Stimulated activated naive CD8-positive, alpha-beta T cell treated with anti-CD3 and anti-CD28 coated beads, Interleukin-15, amount 100 ng/mL, for 72 hours (primary cell): ENCODE results near the gene KRT26.
"Not testable (repeated sequence)": the region's sequence is repeated elsewhere in the genome, so short reads cannot be mapped to it uniquely, and the experiment has no call there.

Experiments used
- ATAC-seq: fragments of 150-1000 bp; cut with Tn5 transposase; 2 replicates; pipeline ENCODE4 v1.10.0; 2021; ENCODE audit warnings: mild to moderate bottlenecking, moderate library complexity
- DNase-seq, 2 donors: peaks; one replicate each; pipeline ENCODE4 v3.0.0; 2021 to 2022
- H3K27ac Mint-ChIP-seq, 2 donors: one replicate each; pipeline ENCODE4 v1.8.0; 2022; ENCODE audit warnings: mild to moderate bottlenecking in 2 of 2, mixed read lengths in 2 of 2, moderate library complexity in 2 of 2
- H3K27me3 Mint-ChIP-seq: one replicate; pipeline ENCODE4 v1.8.0; 2022; ENCODE audit warnings: mixed read lengths
- H3K4me1 Mint-ChIP-seq: one replicate; pipeline ENCODE4 v1.8.0; 2022; ENCODE audit warnings: mild to moderate bottlenecking, mixed read lengths
- H3K4me3 Mint-ChIP-seq, 2 donors: one replicate each; pipeline ENCODE4 v1.8.0; 2022; ENCODE audit warnings: mild to moderate bottlenecking in 2 of 2, mixed read lengths in 2 of 2, moderate library complexity in 1 of 2
- H3K9me3 Mint-ChIP-seq, 2 donors: one replicate each; pipeline ENCODE4 v1.8.0; 2022; ENCODE audit warnings: mixed read lengths in 2 of 2

Gene KRT26

DNA sequence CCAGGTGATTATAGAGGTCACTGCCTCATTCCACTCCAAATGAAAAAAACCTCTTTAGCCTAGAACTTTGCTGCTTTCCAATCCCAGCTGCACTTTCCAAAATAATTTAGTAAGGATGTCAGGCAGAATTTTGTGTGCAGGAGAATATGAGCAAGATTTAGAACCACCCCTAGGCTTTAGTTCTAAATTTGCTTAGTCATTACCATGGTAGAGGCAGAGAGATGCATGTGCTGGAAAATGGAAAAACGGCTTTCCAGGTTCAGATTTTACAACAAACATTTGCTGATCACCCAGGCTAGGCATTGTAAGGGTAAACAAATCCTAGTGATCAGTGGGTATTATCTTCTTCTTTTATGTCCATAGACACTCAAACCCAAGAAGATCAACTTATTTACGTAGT, 6.3 kb downstream of the KRT26 start:
- Mint-ChIP-seq H3K9me3 (peaks cover 25 to 27% of the 10 kb centered on the region in 2 donors), H3K4me3 (no peak overlapping the region), H3K4me1 (no peaks in the 10 kb centered on the region), H3K27ac (no peak overlapping the region), H3K27me3 (peaks cover 15% of the 10 kb centered on the region)
- no peak for DNase-seq
- no peak for ATAC-seq

DNA sequence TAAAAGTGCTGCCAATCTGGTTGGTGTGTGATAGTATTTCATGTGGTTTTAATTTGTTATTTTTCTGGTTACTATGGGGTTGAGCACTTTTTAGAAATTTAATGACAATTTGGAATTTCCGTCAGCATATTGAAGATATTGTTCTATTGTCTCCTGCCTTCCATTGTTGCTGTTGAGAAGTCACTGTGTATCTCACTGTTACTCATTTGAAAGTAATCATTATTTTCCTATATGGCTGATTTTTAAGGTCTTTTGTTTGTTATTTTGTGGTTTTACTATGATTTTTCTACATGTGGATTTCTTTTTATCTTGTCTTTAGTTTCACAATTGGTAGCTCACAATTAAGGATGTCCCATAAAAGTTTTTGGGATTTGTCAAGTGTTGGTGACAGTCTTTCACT, 8.2 kb downstream of the KRT26 start:
- H3K27me3 Mint-ChIP-seq = peaks cover 7% of the 10 kb centered on the region

DNA sequence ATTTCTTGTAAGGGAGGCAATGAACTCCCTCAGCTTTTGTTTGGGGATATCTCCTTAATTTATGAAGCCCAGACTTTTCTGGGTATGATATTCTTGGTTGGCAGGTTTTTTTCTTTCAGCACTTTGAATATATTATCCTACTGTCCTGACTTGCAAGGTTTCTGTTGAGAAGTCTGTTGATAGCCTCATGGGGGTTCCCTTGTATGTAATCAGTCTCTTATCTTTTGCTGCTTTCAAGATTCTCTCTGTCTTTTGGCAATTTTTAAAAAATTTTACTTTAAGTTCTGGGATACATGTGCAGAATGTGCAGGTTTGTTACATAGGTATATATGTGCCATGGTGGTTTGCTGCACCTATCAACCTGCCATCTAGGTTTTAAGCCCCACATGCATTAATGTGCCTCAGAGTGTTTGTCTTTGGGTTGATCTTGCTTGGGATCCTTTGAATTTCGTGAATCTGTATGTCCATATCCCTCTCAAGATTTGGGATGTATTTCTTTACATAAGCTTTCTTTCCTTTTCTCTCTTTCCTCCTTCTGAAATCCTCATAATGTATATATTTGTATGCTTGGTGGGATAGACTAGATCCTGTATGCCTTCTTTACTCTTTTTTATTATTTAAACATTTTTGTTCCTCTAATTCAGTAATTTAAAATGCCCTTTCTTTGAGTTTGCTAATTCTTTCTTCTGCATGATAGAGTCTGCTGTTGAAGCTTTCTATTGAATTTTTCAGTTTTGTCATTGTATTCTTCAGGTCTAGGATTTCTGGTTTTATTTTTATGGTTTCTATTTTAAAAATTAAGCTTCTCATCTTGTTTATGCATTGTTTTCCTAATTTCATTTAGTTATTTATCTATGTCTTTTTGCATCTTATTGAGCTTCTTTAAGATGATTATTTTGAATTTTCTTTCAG, 11.6 kb downstream of the KRT26 start:
- DNase-seq (no peak), ATAC-seq (no peak)
- no peak overlapping the region for H3K4me3 Mint-ChIP-seq
- no peak overlapping the region for H3K27ac Mint-ChIP-seq
- no peaks in the 10 kb centered on the region for H3K4me1 Mint-ChIP-seq
- H3K9me3 Mint-ChIP-seq = peaks cover 45 to 51% of the 10 kb centered on the region in 2 donors
- peaks cover 7% of the 10 kb centered on the region for H3K27me3 Mint-ChIP-seq

More for the DNA sequence above, 8.2 kb downstream of the KRT26 start:
- no peak for ATAC-seq
- H3K4me3 Mint-ChIP-seq = no peak overlapping the region
- H3K9me3 Mint-ChIP-seq = peaks cover 40 to 45% of the 10 kb centered on the region in 2 donors
- no peaks in the 10 kb centered on the region for H3K4me1 Mint-ChIP-seq
- no peak overlapping the region for H3K27ac Mint-ChIP-seq
- no peak for DNase-seq

DNA sequence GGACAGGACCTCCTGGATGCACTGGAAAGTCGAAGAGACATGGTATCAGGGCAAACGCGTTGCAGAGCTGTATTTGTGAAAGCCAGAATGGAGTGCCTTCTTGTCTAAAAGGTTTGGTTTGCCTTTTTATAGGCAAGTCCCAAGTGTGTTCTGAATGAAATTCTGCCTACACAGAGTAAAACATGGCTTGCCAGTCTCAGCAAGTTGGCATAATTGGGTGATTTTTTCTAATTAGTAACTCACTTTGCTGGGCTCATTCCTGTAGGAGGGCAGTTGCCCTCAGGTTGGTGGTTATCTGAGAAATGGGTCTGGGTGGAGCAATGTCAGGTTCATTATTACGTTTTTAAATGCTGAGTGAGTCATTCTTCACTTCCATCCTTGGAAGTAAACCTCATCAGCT, 16.8 kb downstream of the KRT26 start, which contains the start of gene KRT25:
Gene KRT25, minus strand, starts transcription at position 101 of the 400 bp plus-strand sequence. Its CDS starts 60 bp downstream, at position 41.
- DNase-seq (no peak), ATAC-seq (no peak)
- Mint-ChIP-seq H3K27ac (peak within 1 kb of the TSS in 1 of 2 donors; percentile 79), H3K4me1 (no peaks in the 10 kb centered on the region), H3K27me3 (no peaks in the 10 kb centered on the region), H3K4me3 (no peak within 1 kb of the TSS), H3K9me3 (peaks cover 13 to 22% of the 10 kb centered on the region in 2 donors)

DNA sequence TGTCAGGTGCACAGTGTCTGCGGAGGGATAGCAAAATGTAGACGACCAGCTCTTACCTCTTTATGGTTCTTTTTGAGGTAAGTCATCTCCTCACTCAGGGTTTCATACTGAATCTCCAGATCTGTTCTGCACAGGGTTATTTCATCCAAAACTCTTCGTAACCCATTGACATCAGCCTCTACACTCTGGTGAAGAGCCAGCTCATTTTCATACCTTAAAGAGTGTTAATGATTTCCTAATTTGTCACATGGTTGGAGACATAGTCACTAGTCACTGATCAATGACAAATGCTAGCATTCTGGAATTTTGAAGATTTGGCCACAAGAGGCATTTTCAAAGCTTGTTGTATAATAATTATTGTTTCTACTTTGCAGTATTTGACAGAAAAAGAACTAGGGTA, 18.2 kb downstream of the KRT26 start:
- H3K27me3 Mint-ChIP-seq = peaks cover 11% of the 10 kb centered on the region
- no peaks in the 10 kb centered on the region for H3K4me1 Mint-ChIP-seq
- DNase-seq (no peak), ATAC-seq (no peak)
- no peak overlapping the region for H3K4me3 Mint-ChIP-seq
- peaks cover 0 to 12% of the 10 kb centered on the region in 2 donors for H3K9me3 Mint-ChIP-seq
- no peak overlapping the region for H3K27ac Mint-ChIP-seq

DNA sequence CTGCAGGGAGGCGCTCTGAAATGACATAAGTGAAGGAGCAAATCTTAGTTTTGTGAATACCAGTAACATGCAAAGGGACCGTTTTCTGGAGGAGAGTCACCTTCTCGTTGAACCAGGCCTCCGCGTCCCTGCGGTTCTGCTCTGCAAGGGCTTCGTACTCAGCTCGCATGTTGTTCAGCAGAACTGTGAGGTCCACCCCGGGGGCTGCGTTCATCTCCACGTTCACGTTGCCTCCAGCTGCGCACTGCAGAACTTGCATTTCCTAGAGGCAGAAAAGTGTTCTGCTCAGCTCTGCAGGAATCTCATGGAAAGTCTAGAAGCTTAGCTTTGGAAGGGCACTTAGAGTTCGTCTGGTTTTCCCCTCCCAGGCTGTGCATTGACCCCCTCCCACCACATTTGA, 20.9 kb downstream of the KRT26 start:
- Mint-ChIP-seq H3K4me1 (no peaks in the 10 kb centered on the region), H3K4me3 (no peak overlapping the region), H3K27me3 (peaks cover 21% of the 10 kb centered on the region), H3K27ac (no peak overlapping the region), H3K9me3 (no peaks in the 10 kb centered on the region)
- DNase-seq (no peak), ATAC-seq (no peak)

DNA sequence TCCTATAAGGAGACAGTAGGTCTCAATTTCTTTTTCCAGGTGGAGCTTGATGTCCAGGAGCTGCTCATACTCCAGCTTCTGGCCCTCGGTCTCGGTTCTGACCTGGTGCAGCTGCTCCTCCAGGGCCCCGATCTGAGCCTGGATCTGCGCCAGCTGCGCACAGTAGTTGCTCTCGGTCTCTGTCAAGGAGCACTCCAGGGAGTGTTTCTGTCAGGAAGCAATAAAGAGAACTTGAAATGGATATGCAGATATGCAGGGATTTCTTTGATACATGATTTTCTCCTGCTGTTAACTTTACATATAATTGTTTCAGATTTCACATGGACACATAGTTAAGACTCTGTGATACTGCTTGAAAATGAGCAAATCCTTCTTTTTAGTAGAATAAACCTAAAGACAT, 21.6 kb downstream of the KRT26 start:
- H3K27ac Mint-ChIP-seq = no peak overlapping the region
- DNase-seq (no peak), ATAC-seq (no peak)
- H3K27me3 Mint-ChIP-seq = peaks cover 28% of the 10 kb centered on the region
- H3K4me1 Mint-ChIP-seq = no peaks in the 10 kb centered on the region
- H3K9me3 Mint-ChIP-seq = no peaks in the 10 kb centered on the region
- H3K4me3 Mint-ChIP-seq = no peak overlapping the region

DNA sequence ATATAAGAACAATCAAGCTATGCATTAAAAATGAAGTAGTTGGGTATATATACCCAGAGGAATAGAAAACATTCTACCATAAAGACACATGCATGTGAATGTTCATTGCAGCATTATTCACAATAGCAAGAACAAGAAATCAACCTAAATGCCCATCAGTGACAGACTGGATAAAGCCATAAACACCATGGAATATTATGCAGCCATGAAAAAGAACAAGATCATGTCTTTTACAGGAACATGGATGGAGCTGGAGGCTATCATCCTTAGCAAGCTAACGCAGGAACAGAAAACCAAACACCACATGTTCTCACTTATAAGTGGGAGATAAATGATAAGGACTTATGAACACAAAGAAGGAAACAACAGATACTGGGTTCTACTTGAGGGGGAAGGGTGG, 23.3 kb downstream of the KRT26 start:
- ATAC-seq, H3K9me3 Mint-ChIP-seq, H3K4me3 Mint-ChIP-seq, H3K4me1 Mint-ChIP-seq, H3K27ac Mint-ChIP-seq, DNase-seq: not testable (repeated sequence)
- H3K27me3 Mint-ChIP-seq = peaks cover 41% of the 10 kb centered on the region

DNA sequence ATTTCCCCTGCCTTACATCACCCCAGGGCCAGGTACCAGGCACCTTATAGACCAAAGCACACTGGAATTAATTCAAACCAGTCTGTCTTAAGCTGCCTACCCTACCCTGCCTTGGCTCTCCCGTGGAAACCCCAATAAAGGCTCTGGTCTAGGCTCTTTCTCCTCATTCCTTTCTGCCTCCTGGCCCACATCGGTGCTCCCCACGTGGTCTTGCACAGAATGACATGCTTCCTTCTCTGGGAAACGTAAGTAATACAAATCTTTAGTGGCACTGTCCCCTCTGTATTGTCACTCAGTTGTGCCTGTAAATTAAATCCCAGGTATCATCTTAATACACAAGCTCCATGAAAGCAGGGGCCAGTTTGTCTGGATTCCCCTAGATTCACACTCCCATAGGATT, 33.4 kb downstream of the KRT26 start:
- Mint-ChIP-seq H3K27me3 (peaks cover 54% of the 10 kb centered on the region), H3K27ac (no peak overlapping the region), H3K9me3 (peaks cover 5 to 8% of the 10 kb centered on the region in 2 donors), H3K4me3 (no peak overlapping the region), H3K4me1 (no peaks in the 10 kb centered on the region)
- DNase-seq (no peak), ATAC-seq (no peak)

DNA sequence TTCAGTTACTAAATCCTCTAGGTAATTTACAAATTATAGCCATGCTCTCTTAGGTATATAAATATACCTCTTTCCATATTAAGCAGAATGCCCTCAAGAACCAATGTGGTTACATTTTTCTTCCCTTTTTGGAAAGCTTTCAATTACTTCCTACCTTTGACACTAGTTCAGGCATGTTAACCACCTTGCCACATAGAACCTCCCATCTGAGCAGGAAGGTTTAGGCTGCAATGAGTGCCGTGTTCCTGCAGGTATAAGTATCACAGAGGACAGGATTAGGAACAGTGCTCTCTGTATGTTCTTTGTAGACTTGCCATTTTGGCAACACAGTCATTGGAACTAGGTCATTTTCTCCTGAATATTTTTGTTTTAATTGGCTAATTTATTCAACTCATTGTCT, 37.0 kb downstream of the KRT26 start:
- ATAC-seq (no peak), DNase-seq (no peak)
- Mint-ChIP-seq H3K4me3 (no peak overlapping the region), H3K9me3 (no peaks in the 10 kb centered on the region), H3K27ac (no peak overlapping the region), H3K27me3 (peaks cover 57% of the 10 kb centered on the region), H3K4me1 (no peaks in the 10 kb centered on the region)

DNA sequence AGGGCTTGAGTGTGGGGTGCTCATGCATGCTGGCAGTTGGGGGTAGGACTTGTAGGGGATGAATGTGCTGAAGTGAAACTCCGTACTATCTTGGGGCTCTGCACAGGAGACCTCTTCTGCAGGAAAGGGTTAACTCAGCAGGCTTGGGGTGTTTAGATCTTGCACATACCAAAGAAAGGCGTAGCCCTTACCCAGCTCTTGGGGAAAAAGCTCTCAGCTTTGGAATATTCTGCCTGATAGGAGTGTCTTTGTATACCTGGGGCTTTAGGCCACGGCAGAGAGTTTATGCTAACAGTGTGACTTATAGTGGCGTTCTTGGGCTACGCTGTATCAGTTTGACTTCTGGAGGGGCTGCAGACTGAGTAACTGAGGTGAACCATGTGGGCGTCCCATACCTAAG, 38.0 kb downstream of the KRT26 start:
- no peak overlapping the region for H3K4me3 Mint-ChIP-seq
- no peak overlapping the region for H3K27ac Mint-ChIP-seq
- ATAC-seq = no peak
- no peaks in the 10 kb centered on the region for H3K9me3 Mint-ChIP-seq
- no peaks in the 10 kb centered on the region for H3K4me1 Mint-ChIP-seq
- no peak for DNase-seq
- H3K27me3 Mint-ChIP-seq = peaks cover 57% of the 10 kb centered on the region

DNA sequence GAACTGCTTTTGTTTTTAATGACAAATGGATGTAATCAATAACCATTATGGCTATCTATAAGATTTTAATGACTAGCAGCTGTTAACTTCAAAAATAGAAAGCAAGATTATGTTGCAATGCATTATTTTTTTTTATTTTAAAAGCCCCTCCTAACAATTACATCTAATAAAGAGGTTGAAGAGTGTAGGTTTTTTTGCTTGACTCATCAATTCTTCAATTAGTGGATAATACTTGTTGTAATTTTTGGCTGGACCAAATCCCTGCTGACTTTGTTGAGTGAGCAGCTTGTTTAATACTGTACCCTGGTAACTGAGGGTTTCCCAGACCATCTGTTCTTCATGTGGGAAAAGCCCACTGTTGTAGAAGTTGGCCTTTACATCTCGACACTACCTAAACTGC, 41.0 kb downstream of the KRT26 start:
- H3K27ac Mint-ChIP-seq = no peak overlapping the region
- peaks cover 6% of the 10 kb centered on the region for H3K4me1 Mint-ChIP-seq
- H3K27me3 Mint-ChIP-seq = peaks cover 43% of the 10 kb centered on the region
- H3K9me3 Mint-ChIP-seq = no peaks in the 10 kb centered on the region
- ATAC-seq = no peak
- no peak overlapping the region for H3K4me3 Mint-ChIP-seq
- no peak for DNase-seq

DNA sequence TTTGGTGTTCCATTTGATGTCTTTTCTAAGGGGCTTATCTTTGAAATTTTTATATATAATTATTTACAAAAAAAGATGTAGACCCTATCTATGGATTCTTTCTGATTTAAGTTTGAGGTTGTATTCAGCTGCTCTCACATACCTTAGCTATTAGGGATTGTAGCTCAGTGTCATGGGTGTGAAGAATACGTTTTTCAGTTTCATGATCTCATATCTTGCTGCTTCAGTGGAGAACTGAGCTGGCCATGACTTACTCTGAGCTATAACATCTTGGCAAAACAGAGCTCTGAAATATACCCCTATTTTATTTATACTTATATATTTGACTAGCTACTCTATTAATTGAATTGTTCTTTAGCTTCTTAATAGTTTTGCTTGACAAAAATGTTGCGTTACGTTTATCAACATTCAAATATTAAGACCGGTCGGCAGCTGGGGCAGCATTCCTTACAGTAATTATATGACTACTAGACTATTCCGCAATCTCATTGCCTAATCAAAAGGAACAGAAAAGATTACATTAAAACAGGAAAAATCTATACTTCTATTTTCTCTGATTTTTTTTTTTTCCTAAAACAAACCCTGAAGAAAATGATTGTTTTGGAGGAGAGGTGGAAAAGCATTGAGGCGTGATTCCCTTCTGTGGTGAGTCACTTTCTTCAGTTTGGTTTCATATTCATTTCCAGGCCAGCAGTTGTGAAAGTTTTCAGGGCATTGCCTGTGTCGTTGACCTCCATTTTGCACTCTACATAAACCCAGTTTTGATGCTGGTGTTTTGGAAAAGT, 44.4 kb downstream of the KRT26 start:
- ATAC-seq (no peak), DNase-seq (no peak)
- H3K27me3 Mint-ChIP-seq = peaks cover 17% of the 10 kb centered on the region
- no peak overlapping the region for H3K4me3 Mint-ChIP-seq
- peaks cover 6% of the 10 kb centered on the region for H3K4me1 Mint-ChIP-seq
- no peaks in the 10 kb centered on the region for H3K9me3 Mint-ChIP-seq
- H3K27ac Mint-ChIP-seq = no peak overlapping the region

DNA sequence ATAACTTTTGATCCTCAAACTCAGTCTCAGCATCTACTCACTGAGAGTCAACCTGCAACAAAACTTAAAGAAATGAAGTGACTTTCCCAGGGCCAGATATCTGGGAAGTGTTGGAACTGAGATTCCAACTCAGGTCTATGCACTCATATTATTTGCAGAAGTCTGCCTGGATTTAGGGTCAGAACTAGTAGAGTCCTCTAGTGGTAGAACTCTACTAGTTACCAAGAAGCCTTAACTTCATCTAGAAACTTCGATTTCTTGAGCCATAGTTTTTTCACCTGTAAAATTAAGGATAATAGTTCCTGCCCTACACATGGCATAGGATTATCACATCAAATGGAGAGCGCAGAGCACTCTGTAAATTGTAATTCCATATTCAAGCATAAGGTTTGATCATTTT, 45.1 kb downstream of the KRT26 start:
- H3K9me3 Mint-ChIP-seq = no peaks in the 10 kb centered on the region
- H3K4me3 Mint-ChIP-seq = no peak overlapping the region
- no peak overlapping the region for H3K27ac Mint-ChIP-seq
- peaks cover 17% of the 10 kb centered on the region for H3K27me3 Mint-ChIP-seq
- ATAC-seq = no peak
- peaks cover 6% of the 10 kb centered on the region for H3K4me1 Mint-ChIP-seq
- no peak for DNase-seq

DNA sequence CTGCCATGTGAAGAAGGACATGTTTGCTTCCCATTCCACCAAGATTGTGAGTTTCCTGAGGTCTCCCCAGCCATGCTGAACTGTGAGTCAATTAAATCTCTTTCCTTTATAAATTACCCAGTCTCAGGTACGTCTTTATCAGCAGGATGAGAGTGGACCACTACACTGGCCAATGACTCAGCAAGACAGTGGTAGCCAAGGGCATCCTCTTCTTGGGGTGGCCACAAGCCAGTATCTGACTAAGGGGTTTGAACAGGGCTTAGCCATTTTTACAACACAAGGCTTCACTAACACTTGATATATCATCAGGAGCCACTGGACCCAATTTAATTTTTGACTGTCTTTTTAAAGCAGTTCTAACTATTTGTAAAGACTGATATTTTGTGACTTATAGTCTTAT, 47.3 kb downstream of the KRT26 start:
- Mint-ChIP-seq H3K4me3 (no peak overlapping the region), H3K27me3 (peaks cover 9% of the 10 kb centered on the region), H3K27ac (no peak overlapping the region), H3K4me1 (peaks cover 6% of the 10 kb centered on the region), H3K9me3 (no peaks in the 10 kb centered on the region)
- ATAC-seq (no peak), DNase-seq (no peak)

DNA sequence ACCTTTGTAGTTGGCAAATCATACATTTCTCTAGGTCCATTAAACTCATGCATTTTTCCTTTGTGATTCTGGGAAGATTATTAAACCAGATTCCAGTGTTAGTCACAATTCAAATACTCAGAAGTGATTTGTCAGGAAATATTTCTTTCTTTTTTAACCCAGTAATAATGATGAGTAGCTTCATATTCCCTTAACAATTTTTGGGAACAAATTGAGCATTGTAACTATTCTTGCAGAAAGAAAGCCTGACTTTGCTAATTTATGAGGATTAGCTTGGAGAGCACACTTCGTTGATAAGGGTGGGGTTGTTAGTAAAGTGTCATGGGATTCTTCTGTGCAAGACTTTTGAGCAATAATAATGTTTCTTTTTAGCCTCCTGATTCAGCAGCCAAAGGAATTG, 49.8 kb downstream of the KRT26 start:
- no peak for ATAC-seq
- peaks cover 9% of the 10 kb centered on the region for H3K27me3 Mint-ChIP-seq
- H3K9me3 Mint-ChIP-seq = no peaks in the 10 kb centered on the region
- no peak for DNase-seq
- H3K27ac Mint-ChIP-seq = no peak overlapping the region
- no peak overlapping the region for H3K4me3 Mint-ChIP-seq
- H3K4me1 Mint-ChIP-seq = no peaks in the 10 kb centered on the region
